Esophagus muscularis mucosa (tissue), 4 donors: ENCODE results near the gene CDH4. TPM values are rescaled to one million over a fixed set of nuclear protein-coding genes. Genes with fewer than 3 reads are reported as not detected.

Experiments
- DNase-seq: peaks from one replicate; pipeline ENCODE4 v3.0.0-alpha.2; 2017; ENCODE audit errors: extremely low spot score
- H3K27ac ChIP-seq, 4 donors: fragments of 200-600 bp; sonication (generic); replicated peaks in 1 of 4; 1 replicate in 3 of 4; 2 replicates in 1 of 4; pipeline ENCODE4 v1.5.1; 2016 to 2019; ENCODE audit warnings: mild to moderate bottlenecking in 1 of 4
- H3K27me3 ChIP-seq, 4 donors: fragments of 200-600 bp; sonication (generic); one replicate each; pipeline versions ENCODE4 v1.5.1 to v1.6.0; 2016 to 2019
- H3K36me3 ChIP-seq, 4 donors: fragments of 200-600 bp; sonication (generic); one replicate each; pipeline ENCODE4 v1.5.1; 2016 to 2019
- H3K4me1 ChIP-seq, 4 donors: fragments of 200-600 bp; sonication (generic); one replicate each; pipeline ENCODE4 v1.5.1; 2016 to 2019
- H3K4me3 ChIP-seq, 4 donors: fragments of 200-600 bp; sonication (generic); 1 replicate in 2 of 4; 2 replicates in 2 of 4; pipeline ENCODE4 v1.5.1; 2016 to 2019; ENCODE audit warnings: mild to moderate bottlenecking in 4 of 4, moderate library complexity in 1 of 4
- H3K9me3 ChIP-seq, 4 donors: fragments of 200-600 bp; sonication (generic); 1 replicate in 3 of 4; 2 replicates in 1 of 4; pipeline ENCODE4 v1.5.1; 2016 to 2019
- EP300 ChIP-seq: sonication (generic); formaldehyde crosslinking; IDR thresholded peaks from one replicate; pipeline ENCODE4 v1.6.1; 2017; ENCODE audit warnings: antibody characterized with exemption
- POLR2A ChIP-seq: fragments of 450-650 bp; IDR thresholded peaks from one replicate; pipeline ENCODE4 v1.6.1; 2017; ENCODE audit warnings: antibody characterized with exemption, moderate library complexity, mild to moderate bottlenecking, low read depth
- POLR2AphosphoS5 ChIP-seq, 2 donors: sonication (generic); formaldehyde crosslinking; IDR thresholded peaks; one replicate each; pipeline ENCODE4 v1.6.1; 2017; ENCODE audit warnings: antibody characterized with exemption in 2 of 2
- WGBS: methylation state at CpG from one replicate; pipeline ENCODE4 v1.1.5; 2018; 5-methylcytosine and 5-hydroxymethylcytosine counted together
- intact Hi-C: fragments of 100-400 bp; cut with DNase I; formaldehyde crosslinking; loops from one replicate; pipeline ENCODE4 v1.15.1; 2023
- total RNA-seq, 4 donors: library from RNA; depleted of rRNA; stranded (reverse); fragments of >200 nt; gene quantifications; one replicate each; pipeline versions ENCODE4 v1.1.0 to v1.2.1, GENCODE V29; 2016
- TF ChIP-seq, protein P1 (sequence below), 3 experiments: fragments of 200-600 bp in 2 of 3; fragments of 450-650 bp in 1 of 3; sonication (generic) in 2 of 3; IDR thresholded peaks; one replicate each; pipeline ENCODE4 v1.5.1; 2017 to 2019; ENCODE audit warnings: antibody characterized with exemption in 3 of 3, mild to moderate bottlenecking in 2 of 3, moderate library complexity in 1 of 3

CDH4 gene
- total RNA-seq, 4 donors from 2014 or later = 0.42 to 1.3 (median 0.48) TPM

GRCh38 chr20:61274326-61274725, 22.3 kb downstream of the CDH4 start:
- Histone ChIP-seq H3K36me3 (no peaks in the 10 kb centered on the region), H3K4me1 (peaks cover 0 to 11% (median 3%) of the 10 kb centered on the region in 4 donors), H3K27me3 (peaks cover 0 to 39% (median 0%) of the 10 kb centered on the region in 4 donors), H3K27ac (no peak overlapping the region), H3K9me3 (no peaks in the 10 kb centered on the region), H3K4me3 (no peak overlapping the region)
- TF ChIP-seq, protein P1, sequence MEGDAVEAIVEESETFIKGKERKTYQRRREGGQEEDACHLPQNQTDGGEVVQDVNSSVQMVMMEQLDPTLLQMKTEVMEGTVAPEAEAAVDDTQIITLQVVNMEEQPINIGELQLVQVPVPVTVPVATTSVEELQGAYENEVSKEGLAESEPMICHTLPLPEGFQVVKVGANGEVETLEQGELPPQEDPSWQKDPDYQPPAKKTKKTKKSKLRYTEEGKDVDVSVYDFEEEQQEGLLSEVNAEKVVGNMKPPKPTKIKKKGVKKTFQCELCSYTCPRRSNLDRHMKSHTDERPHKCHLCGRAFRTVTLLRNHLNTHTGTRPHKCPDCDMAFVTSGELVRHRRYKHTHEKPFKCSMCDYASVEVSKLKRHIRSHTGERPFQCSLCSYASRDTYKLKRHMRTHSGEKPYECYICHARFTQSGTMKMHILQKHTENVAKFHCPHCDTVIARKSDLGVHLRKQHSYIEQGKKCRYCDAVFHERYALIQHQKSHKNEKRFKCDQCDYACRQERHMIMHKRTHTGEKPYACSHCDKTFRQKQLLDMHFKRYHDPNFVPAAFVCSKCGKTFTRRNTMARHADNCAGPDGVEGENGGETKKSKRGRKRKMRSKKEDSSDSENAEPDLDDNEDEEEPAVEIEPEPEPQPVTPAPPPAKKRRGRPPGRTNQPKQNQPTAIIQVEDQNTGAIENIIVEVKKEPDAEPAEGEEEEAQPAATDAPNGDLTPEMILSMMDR (IDR thresholded peaks at IDR 0.05) = no peak
- TF ChIP-seq POLR2A = no peak
- no peak for TF ChIP-seq POLR2AphosphoS5 (IDR thresholded peaks at IDR 0.05)
- no peak for TF ChIP-seq EP300
- 89% methylated on average over 8 of the region's 8 CpGs for WGBS
- intact Hi-C loops = no loop called here
- DNase-seq = no peak

- Histone ChIP-seq H3K27me3 (peaks cover 0 to 53% (median 0%) of the 10 kb centered on the region in 4 donors), H3K4me1 (no peaks in the 10 kb centered on the region), H3K9me3 (no peaks in the 10 kb centered on the region), H3K36me3 (no peaks in the 10 kb centered on the region), H3K4me3 (no peak overlapping the region), H3K27ac (no peak overlapping the region)
- TF ChIP-seq, protein P1 (IDR thresholded peaks at IDR 0.05) = no peak
- TF ChIP-seq POLR2A (no peak), POLR2AphosphoS5 (IDR thresholded peaks at IDR 0.05) (no peak), EP300 (no peak)
- intact Hi-C loops = no loop called here
- DNase-seq = no peak
- WGBS = 73% methylated on average over 4 of the region's 4 CpGs
Observed at GRCh38 chr20:61278296-61278695, 26.2 kb downstream of the CDH4 start.

DNA sequence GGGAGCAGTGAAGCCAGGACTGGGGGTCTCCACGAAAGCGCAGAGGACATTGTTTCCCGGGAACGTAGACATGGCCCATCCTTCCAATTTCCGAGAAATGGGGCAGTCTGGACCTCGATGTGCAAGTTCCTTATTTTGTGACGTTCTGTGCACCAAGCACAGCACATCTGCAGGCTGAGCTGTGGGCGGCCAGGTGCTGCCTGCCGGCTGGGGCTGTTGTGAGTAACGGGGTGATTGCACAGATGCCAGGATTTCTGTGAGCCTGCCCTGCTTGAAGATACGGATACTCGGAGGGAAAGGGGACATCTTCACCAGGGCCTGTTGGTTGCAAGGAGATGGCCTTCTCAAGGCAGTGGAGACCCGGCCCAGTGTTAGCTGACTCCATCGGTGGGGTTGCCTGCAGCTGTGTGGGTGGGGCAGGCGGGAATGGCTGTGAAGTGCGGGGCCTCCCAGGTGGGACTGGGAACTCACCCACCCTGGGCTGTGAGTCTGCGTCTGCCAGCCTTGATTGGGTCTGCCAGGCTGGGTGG, 27.6 kb downstream of the CDH4 start:
- no peak for DNase-seq
- H3K27ac ChIP-seq = no peak overlapping the region
- WGBS = 80% methylated on average over 4 of the region's 17 CpGs
- no peaks in the 10 kb centered on the region for H3K36me3 ChIP-seq
- no peaks in the 10 kb centered on the region for H3K9me3 ChIP-seq
- no peaks in the 10 kb centered on the region for H3K4me1 ChIP-seq
- H3K27me3 ChIP-seq = peaks cover 0 to 46% (median 0%) of the 10 kb centered on the region in 4 donors
- no peak overlapping the region for H3K4me3 ChIP-seq
- intact Hi-C loops = no loop called here
- no peak for TF ChIP-seq POLR2AphosphoS5 (IDR thresholded peaks at IDR 0.05)
- no peak for TF ChIP-seq EP300
- TF ChIP-seq, protein P1 (IDR thresholded peaks at IDR 0.05) = no peak
- TF ChIP-seq POLR2A = no peak

DNA sequence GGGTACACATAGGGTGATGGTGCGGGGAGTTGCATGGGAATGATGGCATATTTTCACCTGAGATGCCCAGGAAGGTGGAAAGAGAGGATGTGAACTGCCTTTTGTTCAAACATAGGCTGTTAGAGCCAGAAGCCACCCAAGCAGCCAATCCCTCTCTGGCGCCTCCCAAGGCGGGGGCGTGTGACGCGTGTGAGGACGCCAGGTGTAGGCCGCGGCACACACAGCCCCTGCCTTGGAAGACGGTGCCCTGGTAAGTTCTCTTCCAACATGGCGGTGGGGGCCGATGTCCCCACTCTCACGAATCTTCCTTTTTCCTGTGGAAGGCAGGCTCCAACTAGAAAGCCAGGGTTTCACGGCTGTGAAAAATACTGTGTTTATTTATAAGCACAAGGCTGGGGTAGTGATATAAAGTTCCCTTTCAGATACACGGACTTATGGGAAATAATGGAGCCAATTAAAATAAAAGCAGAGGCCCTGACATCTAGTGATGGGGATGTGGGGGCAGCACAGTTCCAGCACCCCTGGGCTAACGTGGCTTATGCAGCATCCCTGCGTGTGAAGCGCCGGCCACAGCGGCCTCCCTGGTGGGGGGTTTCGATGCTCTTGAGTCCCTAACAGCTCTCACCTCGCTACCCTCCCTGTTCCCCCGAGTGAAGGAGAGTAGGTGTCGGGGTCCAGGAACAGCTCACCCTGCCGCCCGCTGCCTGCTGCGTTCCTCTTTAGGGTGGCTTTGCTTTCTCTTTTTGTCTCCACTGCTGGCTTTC, 28.3 kb downstream of the CDH4 start:
- Histone ChIP-seq H3K4me3 (no peak overlapping the region), H3K36me3 (no peaks in the 10 kb centered on the region), H3K9me3 (no peaks in the 10 kb centered on the region), H3K27ac (no peak overlapping the region), H3K27me3 (peaks cover 0 to 42% (median 0%) of the 10 kb centered on the region in 4 donors), H3K4me1 (no peaks in the 10 kb centered on the region)
- intact Hi-C loops = no loop called here
- no peak for DNase-seq
- TF ChIP-seq POLR2A = no peak
- no peak for TF ChIP-seq EP300
- TF ChIP-seq POLR2AphosphoS5 (IDR thresholded peaks at IDR 0.05) = no peak
- TF ChIP-seq, protein P1 (IDR thresholded peaks at IDR 0.05) = no peak
- WGBS = 90% methylated on average over 27 of the region's 27 CpGs
